Measurements from ENCODE around the gene TEF.
"Not testable (repeated sequence)": the region's sequence is repeated elsewhere in the genome, so short reads cannot be mapped to it uniquely, and the experiment has no call there.

TEF gene

GRCh38 chr22:41383085-41383484 is 1.3 kb downstream of the TEF start:
- no peak for DNase-seq

- no peak for DNase-seq
These were observed 2.4 kb downstream of the TEF start for GRCh38 chr22:41384128-41384527.

- DNase-seq: no peak
These were observed 5.6 kb downstream of the TEF start for GRCh38 chr22:41387341-41387740.

- DNase-seq: no peak
These were observed 12.2 kb downstream of the TEF start for GRCh38 chr22:41394012-41394356.

GRCh38 chr22:41395531-41396240 is 13.9 kb downstream of the TEF start:
- DNase-seq: no peak

GRCh38 chr22:41397143-41397811 is 15.5 kb downstream of the TEF start:
- no peak for DNase-seq

- DNase-seq: no peak
These were observed 17.2 kb downstream of the TEF start for GRCh38 chr22:41398921-41399320.

- DNase-seq: no peak
These were observed 20.3 kb downstream of the TEF start for GRCh38 chr22:41401781-41402648.

GRCh38 chr22:41402851-41403250 is 21.1 kb downstream of the TEF start:
- DNase-seq: not testable (repeated sequence)

- DNase-seq: no peak
These were observed 22.0 kb downstream of the TEF start for GRCh38 chr22:41403532-41404318.

- DNase-seq: no peak
These were observed 23.8 kb downstream of the TEF start for GRCh38 chr22:41405588-41405987.

GRCh38 chr22:41406410-41406809 is 24.7 kb downstream of the TEF start:
- no peak for DNase-seq

GRCh38 chr22:41407433-41407832 is 25.7 kb downstream of the TEF start:
- DNase-seq: no peak

- no peak for DNase-seq
These were observed 26.9 kb downstream of the TEF start for GRCh38 chr22:41408665-41409064.

- no peak for DNase-seq
These were observed 28.6 kb downstream of the TEF start for GRCh38 chr22:41410311-41410751.

- DNase-seq: no peak
These were observed 29.5 kb downstream of the TEF start for GRCh38 chr22:41411021-41411851.

GRCh38 chr22:41415554-41415953 is 33.8 kb downstream of the TEF start:
- DNase-seq: no peak

GRCh38 chr22:41417622-41418390 is 36.1 kb downstream of the TEF start:
- no peak for DNase-seq

GRCh38 chr22:41418717-41419116 is 37.0 kb downstream of the TEF start:
- DNase-seq: no peak

- DNase-seq: no peak
These were observed 44.1 kb downstream of the TEF start for GRCh38 chr22:41425660-41426365.

Data from NCI-H1417 treated with DMSO at 0.1 percent for 48 hours (cell line).